ENCODE measurements around the gene OR4B1.

Gene OR4B1

GRCh38 chr11:48248902-48249301, 32.3 kb downstream of the OR4B1 start:
- no peak for TF ChIP-seq CTCF (IDR thresholded peaks at IDR 0.05; ENCODE audit: low read length, missing control alignments)
- no peak overlapping the region for H3K4me3 ChIP-seq (replicated peaks; ENCODE audit: low read depth, low read length)
- no peak for DNase-seq (ENCODE audit: low read depth)

GRCh38 chr11:48261600-48261999, 45.0 kb downstream of the OR4B1 start:
- no peak for DNase-seq (ENCODE audit: low read depth)
- H3K4me3 ChIP-seq (replicated peaks; ENCODE audit: low read depth, low read length) = no peak overlapping the region
- TF ChIP-seq CTCF (IDR thresholded peaks at IDR 0.05; ENCODE audit: low read length, missing control alignments) = no peak

GRCh38 chr11:48263423-48263911, 46.9 kb downstream of the OR4B1 start, which contains the start of gene OR4X1:
Gene OR4X1, plus strand, starts transcription at chr11:48263861. Its CDS starts 0 bp downstream, at chr11:48263861.
- no peak for DNase-seq (ENCODE audit: low read depth)
- no peak within 1 kb of the TSS for H3K4me3 ChIP-seq (replicated peaks; ENCODE audit: low read depth, low read length)
- TF ChIP-seq CTCF (IDR thresholded peaks at IDR 0.05; ENCODE audit: low read length, missing control alignments) = no peak
